ENCODE measurements around the gene NRIP2.
"Not testable (repeated sequence)": the region's sequence is repeated elsewhere in the genome, so short reads cannot be mapped to it uniquely, and the experiment has no call there.

The NRIP2 gene, protein sequence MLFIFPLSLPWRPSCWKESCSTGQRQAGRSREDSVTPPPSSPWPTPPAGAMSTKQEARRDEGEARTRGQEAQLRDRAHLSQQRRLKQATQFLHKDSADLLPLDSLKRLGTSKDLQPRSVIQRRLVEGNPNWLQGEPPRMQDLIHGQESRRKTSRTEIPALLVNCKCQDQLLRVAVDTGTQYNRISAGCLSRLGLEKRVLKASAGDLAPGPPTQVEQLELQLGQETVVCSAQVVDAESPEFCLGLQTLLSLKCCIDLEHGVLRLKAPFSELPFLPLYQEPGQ

DNA sequence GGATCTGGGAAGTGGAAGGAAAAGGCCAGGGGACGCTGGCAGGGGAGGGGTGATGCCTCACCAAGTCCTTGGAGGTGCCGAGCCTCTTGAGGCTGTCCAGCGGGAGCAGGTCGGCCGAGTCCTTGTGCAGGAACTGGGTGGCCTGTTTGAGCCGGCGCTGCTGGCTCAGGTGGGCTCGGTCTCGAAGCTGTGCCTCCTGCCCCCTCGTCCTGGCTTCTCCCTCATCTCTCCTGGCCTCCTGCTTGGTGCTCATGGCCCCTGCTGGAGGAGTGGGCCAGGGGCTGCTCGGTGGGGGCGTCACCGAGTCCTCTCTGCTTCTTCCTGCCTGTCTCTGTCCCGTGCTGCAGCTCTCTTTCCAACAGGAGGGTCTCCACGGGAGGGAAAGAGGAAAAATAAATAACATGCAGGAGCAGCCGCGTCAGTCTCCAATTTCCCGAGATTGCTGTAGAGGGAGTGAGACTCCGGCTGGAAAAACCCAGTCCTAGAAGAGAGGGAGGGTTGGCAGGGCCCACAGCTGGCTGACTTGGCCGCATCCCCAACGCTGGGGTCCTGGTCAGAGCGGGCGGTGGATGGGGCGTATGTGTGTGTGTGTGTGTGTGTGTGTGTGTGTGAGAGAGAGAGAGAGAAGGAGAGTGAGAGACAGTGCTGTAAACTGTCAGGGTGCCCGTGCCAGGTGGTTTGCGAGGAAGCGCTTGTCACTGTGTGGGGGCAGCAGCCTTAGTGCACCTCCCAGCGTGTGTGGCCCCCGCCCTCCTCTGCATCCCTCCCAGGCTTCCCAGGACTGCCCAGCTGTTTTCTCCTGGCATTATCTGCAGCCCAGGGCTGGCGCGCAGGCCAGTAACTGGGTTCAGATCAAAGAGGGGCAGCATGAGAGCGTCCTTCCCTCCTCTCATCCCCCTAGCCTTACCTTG is at the start of gene NRIP2:
TSS of gene NRIP2 (minus strand) at position 455 of the 911 bp plus-strand sequence. CDS start at position 403, 52 bp downstream.
- DNase-seq = no peak

DNA sequence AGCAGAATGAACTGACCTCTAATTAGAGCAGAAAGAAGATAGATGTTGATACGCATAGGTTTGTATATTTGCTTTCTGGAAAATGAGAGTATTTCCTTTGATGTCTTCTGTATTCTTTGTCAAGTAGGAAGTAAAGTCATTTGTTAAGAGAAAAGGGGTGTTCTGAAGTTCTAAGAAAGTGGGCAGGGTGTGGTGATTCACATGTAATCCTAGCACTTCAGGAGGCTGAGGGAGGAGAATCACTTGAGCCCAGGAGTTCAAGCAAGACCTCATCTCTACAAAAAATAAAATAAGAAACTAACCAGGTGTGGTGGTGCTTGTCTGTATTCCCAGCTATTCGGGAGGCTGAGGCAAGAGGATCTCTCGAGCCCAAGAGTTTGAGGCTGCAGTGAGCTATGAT is 45.0 kb upstream of the NRIP2 start:
- no peak for DNase-seq

GRCh38 chr12:2877953-2878732 is 43.3 kb upstream of the NRIP2 start:
- no peak for DNase-seq

DNA sequence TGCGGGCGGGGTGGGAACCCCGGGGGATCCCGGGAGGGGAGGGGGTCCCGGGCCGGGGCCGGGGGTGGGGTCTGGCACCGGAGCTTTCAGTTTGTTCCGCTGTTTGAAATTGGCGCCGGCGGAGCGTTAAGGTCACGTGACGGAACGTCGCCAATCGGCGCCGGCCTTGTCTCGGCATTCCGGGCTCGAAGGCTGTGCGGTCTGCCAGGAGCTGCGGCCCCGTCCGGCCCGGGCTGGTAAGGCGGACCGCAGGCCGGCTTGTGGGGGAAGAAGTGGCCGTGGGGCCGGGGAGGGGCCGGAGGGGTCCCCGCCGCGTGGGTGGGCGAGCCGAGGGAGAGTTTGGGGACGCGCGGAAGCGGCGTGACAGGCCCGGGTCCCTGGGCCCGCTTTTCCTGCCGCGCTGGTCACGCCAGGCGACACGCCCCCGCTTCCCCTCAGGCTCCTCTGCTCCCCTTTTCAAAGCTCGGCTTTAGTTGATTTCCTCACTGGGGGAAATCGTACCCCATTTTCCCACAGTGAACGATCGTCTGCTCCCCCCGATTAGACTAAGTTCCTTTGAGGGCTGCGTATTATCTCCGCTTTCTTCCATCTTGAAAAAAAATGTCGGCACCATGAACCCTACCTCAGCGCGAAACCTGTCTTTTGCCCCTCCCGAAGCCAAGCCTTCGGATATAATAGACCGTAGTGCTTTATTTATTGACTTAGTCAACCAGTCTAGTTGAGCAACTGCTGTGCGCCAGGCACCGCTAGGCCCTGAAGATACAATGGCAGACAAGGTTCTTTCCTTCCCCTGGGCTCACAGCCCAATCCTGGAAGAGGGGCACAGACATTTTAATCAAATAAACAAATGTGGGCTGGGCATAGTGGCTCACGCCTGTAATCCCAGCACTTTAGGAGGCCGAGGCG is 42.5 kb upstream of the NRIP2 start, which contains the start of the genes FOXM1 and RHNO1:
TSS of gene FOXM1 (minus strand) at position 128 of the 906 bp plus-strand sequence. CDS start 2,696 bp downstream, outside the sequence.
TSS of gene RHNO1 (plus strand) at position 177 of the 906 bp plus-strand sequence. CDS start 8,144 bp downstream, outside the sequence.
- peak; percentile 90 to 93 for DNase-seq

DNA sequence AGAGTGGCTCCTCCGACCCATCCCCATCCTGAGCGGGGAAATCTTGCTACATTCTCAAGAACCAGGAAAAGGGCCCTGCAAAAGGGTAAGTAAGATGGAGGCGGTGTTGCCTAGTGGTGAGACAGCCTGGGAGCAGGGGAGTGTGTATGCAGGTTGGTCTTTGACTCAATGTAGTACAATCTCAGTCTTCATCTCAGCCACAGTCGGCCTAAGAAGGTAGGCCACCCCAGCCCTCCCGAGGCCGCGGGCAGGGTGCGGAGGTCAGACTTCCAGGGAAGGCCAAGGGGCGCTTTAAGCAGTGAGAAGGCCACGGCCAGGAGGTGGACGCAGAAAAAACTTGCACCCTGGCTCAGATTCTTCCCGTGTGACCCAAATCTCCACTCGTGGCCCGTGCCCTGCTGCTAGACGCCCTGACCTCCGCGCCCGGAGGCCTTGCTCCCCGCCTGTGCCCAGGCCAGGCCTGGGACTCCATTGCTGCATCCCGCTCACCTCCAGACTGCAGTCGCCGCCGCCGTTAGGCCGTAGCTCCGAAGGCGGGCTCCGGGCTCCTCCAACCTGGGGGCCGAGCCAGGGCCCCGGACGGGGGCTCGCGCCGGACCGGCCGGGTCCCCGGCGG is 41.7 kb upstream of the NRIP2 start:
- DNase-seq = peak in 1 of 2 experiments; percentile 67

DNA sequence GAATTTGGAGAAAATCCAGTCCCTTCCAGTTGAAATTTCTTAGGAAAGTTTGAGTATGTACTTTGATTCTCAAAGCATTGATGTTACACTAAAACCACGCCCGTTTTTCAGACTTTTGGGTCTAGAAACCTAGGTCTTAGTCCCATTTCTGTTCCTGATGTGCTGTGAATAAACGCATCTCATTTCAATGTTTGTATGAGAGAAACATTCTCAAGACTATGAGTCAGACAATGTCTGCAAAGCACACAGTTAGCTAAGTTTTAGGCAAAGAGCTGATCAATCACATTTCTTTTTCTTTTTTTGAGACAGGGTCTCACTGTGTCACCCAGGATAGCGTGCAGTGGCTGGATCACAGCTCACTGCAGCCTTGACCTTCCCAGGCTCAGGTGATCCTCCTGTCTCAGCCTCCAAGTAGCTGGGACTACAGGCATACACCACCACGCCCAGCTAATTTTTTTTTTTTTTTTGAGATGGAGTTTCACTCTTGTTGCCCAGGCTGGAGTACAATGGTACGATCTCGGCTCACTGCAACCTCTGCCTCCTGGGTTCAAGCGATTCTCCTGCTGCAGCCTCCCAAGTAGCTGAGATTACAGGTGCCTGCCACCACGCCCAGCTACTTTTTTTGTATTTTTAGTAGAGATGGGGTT is 34.3 kb upstream of the NRIP2 start:
- not testable (repeated sequence) for DNase-seq

DNA sequence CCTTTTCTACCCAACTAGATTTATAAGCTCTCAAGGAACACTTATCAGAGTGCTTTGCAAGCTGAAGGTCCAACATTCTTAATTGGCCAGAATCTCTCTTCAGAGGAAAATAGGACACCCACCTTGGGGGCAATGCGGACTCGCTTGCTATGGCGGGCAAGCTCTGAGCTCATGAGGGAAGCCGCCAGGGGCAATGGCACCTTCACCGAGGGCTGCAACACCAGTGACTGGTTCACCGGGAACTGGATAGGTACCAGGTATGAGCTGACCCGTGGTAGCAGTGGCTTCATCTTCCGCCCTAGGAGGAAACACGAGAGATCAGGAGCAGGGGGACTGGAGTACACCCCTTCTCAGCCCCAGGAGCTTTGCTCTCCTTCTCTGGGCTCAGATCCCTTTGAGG is 29.4 kb upstream of the NRIP2 start:
- no peak for DNase-seq

DNA sequence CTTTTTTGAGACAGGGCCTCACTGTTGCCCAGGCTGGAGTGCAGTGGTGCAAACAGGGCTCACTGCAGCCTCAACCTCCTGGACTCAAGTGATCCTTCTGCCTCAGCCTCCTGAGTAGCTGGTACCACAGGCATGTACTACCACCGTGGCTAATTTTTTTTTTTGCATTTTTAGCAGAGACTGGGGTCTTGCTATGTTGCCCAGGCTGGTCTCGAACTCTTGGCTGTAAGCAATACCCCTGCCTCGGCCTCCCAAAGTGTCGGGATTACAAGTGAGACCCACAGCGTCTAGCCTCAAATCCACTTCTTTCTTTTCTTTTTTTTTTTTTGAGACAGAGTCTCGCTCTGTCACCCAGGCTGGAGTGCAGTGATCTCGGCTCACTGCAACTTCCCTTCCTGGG is 28.6 kb upstream of the NRIP2 start:
- DNase-seq = not testable (repeated sequence)

GRCh38 chr12:2862876-2863275 is 28.0 kb upstream of the NRIP2 start:
- DNase-seq = no peak

DNA sequence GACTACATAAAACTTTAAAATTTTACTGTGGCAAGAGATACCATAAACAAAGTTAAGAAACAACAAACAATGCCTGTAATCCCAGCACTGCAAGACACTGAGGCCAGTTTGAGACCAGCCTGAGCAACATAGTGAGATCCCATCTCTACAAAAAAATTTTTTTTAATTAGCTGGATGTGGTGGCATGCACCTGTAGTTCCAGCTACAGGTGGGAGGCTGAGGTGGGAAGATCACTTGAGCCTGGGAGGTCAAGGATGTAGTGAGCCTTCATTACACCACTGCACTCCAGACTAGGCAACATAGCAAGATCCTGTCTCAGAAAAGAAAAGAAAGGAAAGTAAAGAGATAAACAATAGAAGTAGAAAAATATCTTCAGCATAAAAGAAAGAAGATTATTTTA is 25.3 kb upstream of the NRIP2 start:
- no peak for DNase-seq

DNA sequence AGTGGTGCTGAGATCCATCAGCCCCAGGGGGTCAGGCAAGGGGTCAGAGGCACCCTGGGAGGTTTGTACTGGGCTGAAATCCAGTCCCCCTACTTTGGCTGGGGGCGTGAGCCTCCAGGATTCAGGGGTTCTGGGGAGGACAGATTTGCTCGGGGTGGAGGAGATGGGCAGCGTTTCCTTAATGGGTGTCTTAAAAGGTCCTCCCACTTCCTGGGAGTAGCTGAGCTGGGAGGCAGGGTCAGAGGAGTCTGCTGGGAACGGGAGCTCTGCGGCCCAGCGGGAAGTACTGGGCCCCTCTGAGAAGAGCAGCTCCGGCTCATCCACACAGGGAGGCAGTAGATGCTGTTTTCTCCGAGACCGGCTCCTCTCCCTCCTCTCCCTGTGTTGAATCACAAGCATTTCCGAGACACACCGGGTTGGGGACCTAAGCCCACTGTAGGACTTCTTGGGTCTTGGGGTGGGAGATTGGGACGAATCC is 24.1 kb upstream of the NRIP2 start:
- no peak for DNase-seq

GRCh38 chr12:2858334-2858733 is 23.5 kb upstream of the NRIP2 start:
- no peak for DNase-seq

- DNase-seq = no peak
Measured at GRCh38 chr12:2857576-2857975, 22.7 kb upstream of the NRIP2 start.

- no peak for DNase-seq
Measured at GRCh38 chr12:2857021-2857431, 22.2 kb upstream of the NRIP2 start, which contains the start of gene TEX52. TSS of gene TEX52 (minus strand) at chr12:2857039. CDS start at chr12:2857026, 13 bp downstream.

- no peak for DNase-seq
Measured at GRCh38 chr12:2856051-2856450, 21.2 kb upstream of the NRIP2 start.

- no peak for DNase-seq
Measured at GRCh38 chr12:2855546-2855945, 20.7 kb upstream of the NRIP2 start.

GRCh38 chr12:2854669-2855453 is 20.0 kb upstream of the NRIP2 start:
- no peak for DNase-seq

DNA sequence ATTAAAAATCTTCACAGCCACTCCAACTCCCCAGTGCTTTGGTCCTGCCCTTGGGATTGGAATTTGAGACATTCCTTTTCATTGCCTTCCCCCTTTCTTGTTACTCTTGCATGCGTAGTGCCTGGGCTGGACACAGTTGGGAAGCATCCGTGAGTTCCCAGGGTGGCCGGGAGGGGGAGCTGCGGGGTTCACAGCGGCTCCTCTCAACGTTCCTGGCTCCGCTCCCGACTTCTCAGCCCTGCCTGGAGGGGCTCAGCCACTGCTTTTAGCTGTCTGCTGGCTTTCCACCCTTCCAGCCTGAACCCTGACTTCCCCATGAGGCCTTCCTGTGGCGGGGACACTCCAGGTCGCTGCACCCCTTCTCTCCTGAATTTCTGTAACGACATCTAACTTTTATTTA is 18.8 kb upstream of the NRIP2 start:
- peak; percentile 68 to 72 for DNase-seq

DNA sequence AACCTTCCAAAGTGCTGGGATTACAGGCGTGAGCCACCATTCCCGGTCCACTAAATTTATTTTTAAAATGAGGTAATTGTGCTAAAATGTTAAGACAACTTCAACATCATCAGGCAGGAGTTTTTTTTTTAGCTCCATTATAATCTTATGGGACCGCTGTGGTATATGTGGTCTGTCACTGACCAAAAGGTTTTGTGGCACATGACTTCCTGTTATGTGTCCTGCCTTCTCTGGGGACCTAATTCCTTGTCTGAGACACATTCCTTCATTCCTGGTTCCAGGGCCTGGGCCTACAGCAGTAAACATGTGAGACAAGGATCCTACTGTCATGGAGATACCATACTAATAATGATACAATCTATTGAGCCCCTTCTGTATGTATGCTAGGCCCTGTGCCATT is 17.1 kb upstream of the NRIP2 start:
- no peak for DNase-seq

- DNase-seq = no peak
Measured at GRCh38 chr12:2845280-2845679, 10.4 kb upstream of the NRIP2 start.
